GM12892 (cell line): ENCODE measurements around the gene NACC1.

Experiments
- POLR2A ChIP-seq: IDR thresholded peaks from 2 replicates; pipeline ENCODE4 v1.6.1; 2011; ENCODE audit warnings: low read depth, low read length, control low read depth
- POLR2AphosphoS5 ChIP-seq: IDR thresholded peaks from 2 replicates; pipeline ENCODE4 v1.6.1; 2011; ENCODE audit warnings: low read depth, low read length, control low read depth
- TAF1 ChIP-seq: IDR thresholded peaks from 2 replicates; pipeline ENCODE4 v1.6.1; 2011; ENCODE audit warnings: low read depth, mild to moderate bottlenecking, control low read depth, low read length, borderline replicate concordance

DNA sequence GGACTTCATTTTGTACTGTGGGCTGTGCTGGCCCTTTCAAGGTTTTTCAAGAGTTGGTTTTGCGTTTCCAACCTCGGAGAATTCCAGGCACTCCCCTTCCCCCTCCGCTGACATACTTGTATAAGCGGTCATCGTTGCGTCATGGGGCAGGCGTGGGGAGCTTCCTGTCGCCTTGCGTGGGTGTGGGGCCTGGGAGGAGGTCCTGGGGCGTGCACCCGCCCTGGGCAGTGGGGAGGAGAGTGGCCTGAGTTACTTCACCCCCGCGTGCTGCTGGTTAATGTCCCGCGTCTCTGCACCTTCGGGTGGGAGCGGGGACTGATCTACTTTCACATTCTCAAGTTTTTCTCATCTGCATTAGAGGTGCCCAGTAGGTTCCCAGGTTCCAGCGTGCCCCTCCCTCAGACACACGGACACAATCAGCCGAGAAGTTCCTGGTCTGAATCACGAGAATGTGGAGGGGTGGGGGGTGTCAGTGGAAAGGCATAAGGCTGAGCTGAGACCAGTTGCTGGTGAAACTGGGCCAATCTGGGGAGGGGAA, 36.2 kb downstream of the NACC1 start:
- TF ChIP-seq TAF1, result no peak; the same call in 1 of the 2 replicates
- TF ChIP-seq POLR2A, result peak; percentile 18; the same call in 1 of the 2 replicates
- TF ChIP-seq POLR2AphosphoS5, result no peak; the same call in 1 of the 2 replicates
